GM12878 (cell line): ENCODE results near the gene SIDT1. TPM values are rescaled to one million over a fixed set of nuclear protein-coding genes. Genes with fewer than 3 reads are reported as not detected.

ENCODE experiments used
- ATAC-seq: fragments of 200-7000 bp; cut with Tn5 transposase; 3 replicates; pipeline ENCODE4 v1.9.1; 2020; ENCODE audit warnings: mild to moderate bottlenecking, moderate library complexity
- BruUV-seq: library from RNA; stranded (reverse); fragments of 400-500 nt; replicated peaks from 2 replicates; lab custom pipeline; 2021; lab: Mats Ljungman, UMichigan
- CTCF ChIA-PET: fragments of 300-600 bp; sonication (Branson Sonifier 250); formaldehyde crosslinking; extraction: SDS; loops from one replicate; lab custom pipeline; 2021; ENCODE audit warnings: inconsistent platforms; lab: Yijun Ruan, JAX
- POLR2A ChIA-PET: fragments of 350-600 bp; formaldehyde crosslinking; extraction: SDS; loops from one replicate; lab custom pipeline; 2021; ENCODE audit warnings: inconsistent platforms; lab: Charles Lee
- RAD21 ChIA-PET: fragments of 300-600 bp; sonication (Branson Sonifier 250); formaldehyde crosslinking; loops from one replicate; lab custom pipeline; 2023; ENCODE audit warnings: antibody characterized with exemption; ENCODE audit not compliant: unreplicated experiment; lab: Charles Lee
- SMC1A ChIA-PET: fragments of 300-600 bp; sonication (Branson Sonifier 250); formaldehyde crosslinking; loops from one replicate; lab custom pipeline; 2023; ENCODE audit not compliant: unreplicated experiment, uncharacterized antibody; lab: Charles Lee
- DNase-seq: peaks from one replicate; pipeline ENCODE4 v3.0.0-alpha.2; 2011; ENCODE audit warnings: low read depth, low spot score
- FAIRE-seq: peaks from 3 replicates; lab custom pipeline; 2011; peaks lifted over from hg19 to GRCh38; lab: Jason Lieb, UNC
- H2AFZ ChIP-seq: 2 replicates; pipeline ENCODE4 v1.6.0; 2011; ENCODE audit warnings: low read depth, low read length, control low read depth; ENCODE audit not compliant: control insufficient read depth
- H3K27ac ChIP-seq: 2 replicates; pipeline ENCODE4 v1.5.1; 2011; ENCODE audit warnings: control low read depth; ENCODE audit not compliant: control insufficient read depth, insufficient read depth
- H3K27me3 ChIP-seq, 2 experiments: replicated peaks in 1 of 2; 2 replicates each; pipeline versions ENCODE4 v1.6.0 to v1.6.1; 2011; ENCODE audit warnings: low read length in 1 of 2; ENCODE audit not compliant: control insufficient read depth in 2 of 2, insufficient read depth in 2 of 2
- H3K36me3 ChIP-seq, 2 experiments: 2 replicates each; pipeline ENCODE4 v1.5.1; 2011; ENCODE audit warnings: low read length in 1 of 2; ENCODE audit not compliant: control insufficient read depth in 2 of 2, insufficient read depth in 2 of 2
- H3K4me1 ChIP-seq: 2 replicates; pipeline ENCODE4 v1.6.1; 2011; ENCODE audit warnings: mild to moderate bottlenecking, low read length, moderate library complexity, mixed read lengths; ENCODE audit not compliant: control insufficient read depth, insufficient read depth
- H3K4me2 ChIP-seq: 2 replicates; pipeline ENCODE4 v1.6.0; 2011; ENCODE audit warnings: control low read depth; ENCODE audit not compliant: control insufficient read depth, insufficient read depth
- H3K4me3 ChIP-seq: fragments of 200-600 bp; sonication (generic); 2 replicates; pipeline ENCODE4 v1.5.1; 2016
- H3K79me2 ChIP-seq: 2 replicates; pipeline ENCODE4 v1.6.0; 2011; ENCODE audit warnings: low read length; ENCODE audit not compliant: control insufficient read depth, insufficient read depth
- H3K9ac ChIP-seq: 2 replicates; pipeline ENCODE4 v1.8.0; 2011; ENCODE audit warnings: low read length, control low read depth, mixed read lengths; ENCODE audit not compliant: control insufficient read depth, insufficient read depth
- H3K9me3 ChIP-seq: replicated peaks from 3 replicates; pipeline ENCODE4 v1.5.1; 2011; ENCODE audit warnings: mild to moderate bottlenecking, low read length; ENCODE audit not compliant: control insufficient read depth, insufficient read depth
- H4K20me1 ChIP-seq: 2 replicates; pipeline ENCODE4 v1.6.0; 2011; ENCODE audit not compliant: control insufficient read depth, insufficient read depth
- ATF3 ChIP-seq: IDR thresholded peaks from 2 replicates; pipeline ENCODE4 v1.6.1; 2011; ENCODE audit warnings: low read depth, mild to moderate bottlenecking, low read length, moderate library complexity, borderline replicate concordance; ENCODE audit errors: extremely low read depth
- CHD2 ChIP-seq: IDR thresholded peaks from 2 replicates; pipeline ENCODE4 v1.6.1; 2011; ENCODE audit warnings: low read depth, low read length, improper control_type of control experiment, borderline replicate concordance
- ESRRA ChIP-seq: IDR thresholded peaks from 2 replicates; pipeline ENCODE4 v1.6.1; 2012; ENCODE audit warnings: mild to moderate bottlenecking, low read length, improper control_type of control experiment
- MXI1 ChIP-seq: fragments of 150-350 bp; IDR thresholded peaks from 2 replicates; pipeline ENCODE4 v1.6.1; 2011; ENCODE audit warnings: low read depth, mild to moderate bottlenecking, inconsistent platforms, low read length, improper control_type of control experiment
- MYB ChIP-seq: fragments of 150-350 bp; IDR thresholded peaks from 2 replicates; pipeline ENCODE4 v1.6.1; 2014; ENCODE audit warnings: mild to moderate bottlenecking, low read depth, low read length, borderline replicate concordance
- NFXL1 ChIP-seq: fragments of 450-650 bp; IDR thresholded peaks from 2 replicates; pipeline ENCODE4 v1.6.1; 2017; ENCODE audit warnings: antibody characterized with exemption, mild to moderate bottlenecking, borderline replicate concordance
- NFYB ChIP-seq: IDR thresholded peaks from 2 replicates; pipeline ENCODE4 v1.6.1; 2011; ENCODE audit warnings: low read depth, mild to moderate bottlenecking, low read length, improper control_type of control experiment, moderate library complexity; ENCODE audit not compliant: insufficient read depth
- POLR2A ChIP-seq: IDR thresholded peaks from 2 replicates; pipeline ENCODE4 v1.6.1; 2011; ENCODE audit warnings: low read depth, mild to moderate bottlenecking, low read length
- SRF ChIP-seq, 2 experiments: IDR thresholded peaks; 2 replicates each; pipeline ENCODE4 v1.6.1; 2011; ENCODE audit warnings: low read depth in 2 of 2, low read length in 2 of 2, mild to moderate bottlenecking in 1 of 2, moderate library complexity in 1 of 2
- YBX1 ChIP-seq: fragments of 450-650 bp; IDR thresholded peaks from 2 replicates; pipeline ENCODE4 v1.6.1; 2016; ENCODE audit warnings: antibody characterized with exemption
- YY1 ChIP-seq: IDR thresholded peaks from 2 replicates; pipeline ENCODE4 v1.6.1; 2011; ENCODE audit warnings: low read depth, mild to moderate bottlenecking, low read length
- in situ Hi-C: fragments of 300-500 bp; cut with MboI; formaldehyde crosslinking; loops from 9 replicates; pipeline ENCODE4 v1.14.3; 2018; ENCODE audit warnings: mixed read lengths
- intact Hi-C: fragments of 100-400 bp; cut with micrococcal nuclease; formaldehyde crosslinking; loops from one replicate; pipeline ENCODE4 v1.14.2; 2022; ENCODE audit not compliant: unreplicated experiment
- polyA plus RNA-seq, 11 experiments: library from polyadenylated mRNA; depleted of rRNA in 4 of 11; unstranded in 6 of 11; stranded (reverse) in 5 of 11; fragments of >200 nt; fragmentation: Nextera tagmentation in 4 of 11; fragmentation: Illumina TruSeq in 1 of 11; extraction: Ambion mirVana in 4 of 11; extraction: Trizol in 1 of 11; gene quantifications; 1 replicate in 1 of 11; 2 replicates in 10 of 11; pipeline versions ENCODE4 v1.2.1 to v1.2.3, GENCODE V29; 2011 to 2016; ENCODE audit warnings: inconsistent platforms in 2 of 11, missing spikeins in 2 of 11, low read depth in 1 of 11
- total RNA-seq, 4 experiments: library from RNA; depleted of rRNA in 3 of 4; stranded (reverse); fragments of >200 nt in 3 of 4; fragmentation: Illumina TruSeq in 1 of 4; extraction: Trizol in 1 of 4; gene quantifications; 2 replicates each; pipeline versions ENCODE4 v1.2.1 to v1.2.3, GENCODE V29; 2013 to 2021
- TF ChIP-seq, protein P1 (sequence below): fragments of 450-650 bp; formaldehyde crosslinking; IDR thresholded peaks from 2 replicates; pipeline ENCODE4 v1.5.0; 2022; ENCODE audit warnings: mild to moderate bottlenecking, missing genetic modification characterization

Gene SIDT1
- total and polyA plus RNA-seq, 10 of the 15 experiments (the other 5 are each of a cell fraction or from before 2014, with no cell fraction given): 3.0 to 45.0 (median 26.6) TPM

- FAIRE-seq: no peak
- Histone ChIP-seq H3K9me3 (no peaks in the 10 kb centered on the region), H3K4me2 (no peak overlapping the region), H3K4me1 (no peaks in the 10 kb centered on the region; the same call in 1 of the 2 replicates), H3K27ac (no peak overlapping the region), H3K36me3 (peaks cover 0 to 17% of the 10 kb centered on the region in 2 experiments; a peak in 2 of 4 replicates), H3K4me3 (no peak overlapping the region), H4K20me1 (no peaks in the 10 kb centered on the region), H3K79me2 (no peaks in the 10 kb centered on the region), H2AFZ (no peak overlapping the region), H3K27me3 (no peaks in the 10 kb centered on the region), H3K9ac (no peak overlapping the region)
- RAD21 ChIA-PET: interaction anchor here (0.9 to 3.3 kb wide), 8 partner anchors 11 to 415 kb away, joined by 3 to 56 read pairs (median 4); partner anchors contain the start of gene SPICE1
- POLR2A ChIA-PET: interaction anchor here (0.8 to 1.2 kb wide), 5 partner anchors 19 to 248 kb away, joined by 3 to 8 read pairs (median 3); no protein-coding TSS in a partner anchor
- SMC1A ChIA-PET: interaction anchor here (0.8 to 4.7 kb wide), 19 partner anchors 10 to 410 kb away, joined by 3 to 85 read pairs (median 5); partner anchors contain the start of gene SPICE1
- DNase-seq: no peak
- no TSS peak for BruUV-seq
- intact Hi-C loops: no loop called here
- no peak for ATAC-seq
- CTCF ChIA-PET: interaction anchor here (0.9 to 5.0 kb wide), 13 partner anchors 10 to 248 kb away, joined by 3 to 140 read pairs (median 19); partner anchors contain the start of genes NAA50 and SPICE1
- TF ChIP-seq NFXL1 (no peak), MYB (no peak), YBX1 (no peak), ATF3 (no peak), MXI1 (no peak), POLR2A (no peak), SRF (IDR thresholded peaks at IDR 0.05; ENCODE audit: low read depth in 2 of 2, low read length in 2 of 2) (no peak), CHD2 (no peak), NFYB (no peak), ESRRA (no peak), YY1 (no peak)
- TF ChIP-seq, protein P1, sequence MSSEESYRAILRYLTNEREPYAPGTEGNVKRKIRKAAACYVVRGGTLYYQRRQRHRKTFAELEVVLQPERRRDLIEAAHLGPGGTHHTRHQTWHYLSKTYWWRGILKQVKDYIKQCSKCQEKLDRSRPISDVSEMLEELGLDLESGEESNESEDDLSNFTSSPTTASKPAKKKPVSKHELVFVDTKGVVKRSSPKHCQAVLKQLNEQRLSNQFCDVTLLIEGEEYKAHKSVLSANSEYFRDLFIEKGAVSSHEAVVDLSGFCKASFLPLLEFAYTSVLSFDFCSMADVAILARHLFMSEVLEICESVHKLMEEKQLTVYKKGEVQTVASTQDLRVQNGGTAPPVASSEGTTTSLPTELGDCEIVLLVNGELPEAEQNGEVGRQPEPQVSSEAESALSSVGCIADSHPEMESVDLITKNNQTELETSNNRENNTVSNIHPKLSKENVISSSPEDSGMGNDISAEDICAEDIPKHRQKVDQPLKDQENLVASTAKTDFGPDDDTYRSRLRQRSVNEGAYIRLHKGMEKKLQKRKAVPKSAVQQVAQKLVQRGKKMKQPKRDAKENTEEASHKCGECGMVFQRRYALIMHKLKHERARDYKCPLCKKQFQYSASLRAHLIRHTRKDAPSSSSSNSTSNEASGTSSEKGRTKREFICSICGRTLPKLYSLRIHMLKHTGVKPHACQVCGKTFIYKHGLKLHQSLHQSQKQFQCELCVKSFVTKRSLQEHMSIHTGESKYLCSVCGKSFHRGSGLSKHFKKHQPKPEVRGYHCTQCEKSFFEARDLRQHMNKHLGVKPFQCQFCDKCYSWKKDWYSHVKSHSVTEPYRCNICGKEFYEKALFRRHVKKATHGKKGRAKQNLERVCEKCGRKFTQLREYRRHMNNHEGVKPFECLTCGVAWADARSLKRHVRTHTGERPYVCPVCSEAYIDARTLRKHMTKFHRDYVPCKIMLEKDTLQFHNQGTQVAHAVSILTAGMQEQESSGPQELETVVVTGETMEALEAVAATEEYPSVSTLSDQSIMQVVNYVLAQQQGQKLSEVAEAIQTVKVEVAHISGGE (CRISPR knock-in tag): no peak
- in situ Hi-C loops: loop anchor here (10.0 kb wide), 2 partner anchors 248 to 418 kb away; partner anchors contain the start of genes ATP6V1A and NAA50
Measured at GRCh38 chr3:113496924-113497323, 35.4 kb upstream of the SIDT1 start.
